HEK293 (cell line): ENCODE measurements around the gene CD101.

Source experiments
- CTCF ChIA-PET: fragments of 350-600 bp; formaldehyde crosslinking; extraction: SDS; loops from one replicate; lab custom pipeline; 2021; ENCODE audit warnings: antibody characterized with exemption; lab: Yijun Ruan, JAX
- POLR2A ChIA-PET: fragments of 300-600 bp; formaldehyde crosslinking; extraction: SDS; loops from one replicate; lab custom pipeline; 2020; ENCODE audit warnings: antibody characterized with exemption, inconsistent platforms; lab: Yijun Ruan, JAX
- H3K27ac ChIP-seq: fragments of 200-500 bp; sonication (Bioruptor generic); 2 replicates; pipeline ENCODE4 v1.5.1; 2014; ENCODE audit warnings: low read depth, low read length, control low read depth, inconsistent platforms; ENCODE audit errors: extremely low read depth
- H3K36me3 ChIP-seq, 2 experiments: fragments of 200-500 bp in 1 of 2; sonication (Bioruptor generic) in 1 of 2; 1 replicate in 1 of 2; 2 replicates in 1 of 2; pipeline ENCODE4 v1.5.1; 2014 to 2017; ENCODE audit warnings: inconsistent platforms in 2 of 2, low read length in 2 of 2; ENCODE audit not compliant: control insufficient read depth in 2 of 2, insufficient read depth in 1 of 2
- H3K4me1 ChIP-seq: fragments of 200-500 bp; sonication (Bioruptor generic); 2 replicates; pipeline ENCODE4 v1.5.1; 2014; ENCODE audit warnings: mild to moderate bottlenecking, low read length, inconsistent platforms; ENCODE audit not compliant: control insufficient read depth, insufficient read depth
- H3K4me3 ChIP-seq: 2 replicates; pipeline ENCODE4 v1.5.1; 2011; ENCODE audit warnings: low read depth, mild to moderate bottlenecking, control low read depth, low read length, moderate library complexity
- H3K9me3 ChIP-seq: fragments of 200-500 bp; sonication (Bioruptor generic); 2 replicates; pipeline ENCODE4 v1.5.1; 2014; ENCODE audit warnings: low read depth, low read length, inconsistent platforms; ENCODE audit not compliant: control insufficient read depth, insufficient read depth
- GLI4 ChIP-seq: fragments of 450-650 bp; formaldehyde crosslinking; IDR thresholded peaks from 2 replicates; pipeline ENCODE4 v1.5.1; 2016; ENCODE audit warnings: missing biosample characterization, missing genetic modification characterization
- GLIS2 ChIP-seq: fragments of 450-650 bp; formaldehyde crosslinking; IDR thresholded peaks from 2 replicates; pipeline ENCODE4 v1.5.1; 2016; ENCODE audit warnings: missing biosample characterization, missing genetic modification characterization
- MEIS1 ChIP-seq: sonication (generic); formaldehyde crosslinking; IDR thresholded peaks from 2 replicates; pipeline ENCODE4 v1.8.1; 2022; ENCODE audit warnings: missing genetic modification reagents, mild to moderate bottlenecking, borderline replicate concordance
- ZFP37 ChIP-seq: fragments of 450-650 bp; formaldehyde crosslinking; IDR thresholded peaks from 2 replicates; pipeline ENCODE4 v1.5.1; 2016; ENCODE audit warnings: missing biosample characterization, missing genetic modification characterization
- ZNF155 ChIP-seq: fragments of 450-650 bp; formaldehyde crosslinking; IDR thresholded peaks from 2 replicates; pipeline ENCODE4 v1.5.1; 2016; ENCODE audit warnings: missing biosample characterization, missing genetic modification characterization
- ZNF239 ChIP-seq: fragments of 450-650 bp; formaldehyde crosslinking; IDR thresholded peaks from 2 replicates; pipeline ENCODE4 v1.5.1; 2016; ENCODE audit warnings: missing biosample characterization, missing genetic modification characterization
- ZNF280C ChIP-seq: fragments of 450-650 bp; formaldehyde crosslinking; IDR thresholded peaks from 2 replicates; pipeline ENCODE4 v1.5.1; 2016; ENCODE audit warnings: missing biosample characterization, missing genetic modification characterization
- ZNF292 ChIP-seq: fragments of 450-650 bp; formaldehyde crosslinking; IDR thresholded peaks from 2 replicates; pipeline ENCODE4 v1.5.1; 2016; ENCODE audit warnings: low read depth, missing biosample characterization, missing genetic modification characterization, borderline replicate concordance
- ZNF335 ChIP-seq: fragments of 450-650 bp; formaldehyde crosslinking; conservative IDR thresholded peaks from 2 replicates; pipeline ENCODE4 v1.5.1; 2016; ENCODE audit warnings: missing biosample characterization, missing genetic modification characterization
- ZNF501 ChIP-seq: fragments of 450-650 bp; formaldehyde crosslinking; IDR thresholded peaks from 2 replicates; pipeline ENCODE4 v1.5.1; 2016; ENCODE audit warnings: missing biosample characterization, missing genetic modification characterization
- ZNF639 ChIP-seq: fragments of 450-650 bp; formaldehyde crosslinking; IDR thresholded peaks from 2 replicates; pipeline ENCODE4 v1.5.1; 2016; ENCODE audit warnings: missing biosample characterization, missing genetic modification characterization
- ZNF777 ChIP-seq: fragments of 450-650 bp; formaldehyde crosslinking; IDR thresholded peaks from 2 replicates; pipeline ENCODE4 v1.5.1; 2017; ENCODE audit warnings: missing biosample characterization, missing genetic modification characterization, borderline replicate concordance
- ZSCAN18 ChIP-seq: fragments of 450-650 bp; formaldehyde crosslinking; IDR thresholded peaks from 2 replicates; pipeline ENCODE4 v1.5.1; 2016; ENCODE audit warnings: missing biosample characterization, missing genetic modification characterization
- TF ChIP-seq, protein P1 (sequence below): fragments of 450-650 bp; formaldehyde crosslinking; IDR thresholded peaks from 2 replicates; pipeline ENCODE4 v1.5.1; 2016; ENCODE audit warnings: missing biosample characterization, missing genetic modification characterization
- TF ChIP-seq, protein P2 (sequence below): fragments of 450-650 bp; formaldehyde crosslinking; IDR thresholded peaks from 2 replicates; pipeline ENCODE4 v1.5.1; 2016; ENCODE audit warnings: missing biosample characterization, missing genetic modification characterization, borderline replicate concordance

The CD101 gene

DNA sequence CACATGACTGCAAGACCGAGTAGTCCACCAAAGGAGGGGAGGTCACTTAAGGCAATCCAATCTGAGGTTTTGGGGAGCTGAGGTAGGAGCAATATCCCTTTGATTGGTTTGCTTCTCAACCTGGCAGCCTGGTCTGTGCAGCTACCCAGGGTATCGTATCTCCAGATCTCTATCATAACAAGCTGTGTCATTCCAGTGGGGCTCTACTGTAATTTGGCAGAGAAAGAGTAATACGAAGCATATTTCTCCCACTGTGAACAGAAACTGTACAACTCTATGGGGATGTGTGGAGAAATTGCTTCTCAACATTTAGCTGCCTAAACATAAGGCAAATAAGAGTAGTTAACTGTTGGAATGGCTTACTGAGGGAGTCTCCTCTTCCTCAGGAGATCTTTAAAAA is 20.6 kb downstream of the CD101 start:
- no peaks in the 10 kb centered on the region for H3K36me3 ChIP-seq
- ChIA-PET POLR2A (no interaction called here), CTCF (no interaction called here)
- H3K9me3 ChIP-seq, result no peaks in the 10 kb centered on the region
- no peak overlapping the region for H3K27ac ChIP-seq
- H3K4me1 ChIP-seq, result no peaks in the 10 kb centered on the region
- TF ChIP-seq ZNF639 (tag by site-specific recombination) (no peak), MEIS1 (no peak), ZNF777 (tag by site-specific recombination) (no peak), ZNF239 (tag by site-specific recombination) (no peak), ZNF292 (no peak), ZFP37 (tag by site-specific recombination) (no peak), ZNF335 (no peak), ZNF155 (no peak), ZSCAN18 (tag by site-specific recombination) (no peak), ZNF501 (tag by site-specific recombination) (no peak), GLIS2 (tag by site-specific recombination) (no peak), GLI4 (no peak), ZNF280C (tag by site-specific recombination) (no peak)
- TF ChIP-seq, protein P1, sequence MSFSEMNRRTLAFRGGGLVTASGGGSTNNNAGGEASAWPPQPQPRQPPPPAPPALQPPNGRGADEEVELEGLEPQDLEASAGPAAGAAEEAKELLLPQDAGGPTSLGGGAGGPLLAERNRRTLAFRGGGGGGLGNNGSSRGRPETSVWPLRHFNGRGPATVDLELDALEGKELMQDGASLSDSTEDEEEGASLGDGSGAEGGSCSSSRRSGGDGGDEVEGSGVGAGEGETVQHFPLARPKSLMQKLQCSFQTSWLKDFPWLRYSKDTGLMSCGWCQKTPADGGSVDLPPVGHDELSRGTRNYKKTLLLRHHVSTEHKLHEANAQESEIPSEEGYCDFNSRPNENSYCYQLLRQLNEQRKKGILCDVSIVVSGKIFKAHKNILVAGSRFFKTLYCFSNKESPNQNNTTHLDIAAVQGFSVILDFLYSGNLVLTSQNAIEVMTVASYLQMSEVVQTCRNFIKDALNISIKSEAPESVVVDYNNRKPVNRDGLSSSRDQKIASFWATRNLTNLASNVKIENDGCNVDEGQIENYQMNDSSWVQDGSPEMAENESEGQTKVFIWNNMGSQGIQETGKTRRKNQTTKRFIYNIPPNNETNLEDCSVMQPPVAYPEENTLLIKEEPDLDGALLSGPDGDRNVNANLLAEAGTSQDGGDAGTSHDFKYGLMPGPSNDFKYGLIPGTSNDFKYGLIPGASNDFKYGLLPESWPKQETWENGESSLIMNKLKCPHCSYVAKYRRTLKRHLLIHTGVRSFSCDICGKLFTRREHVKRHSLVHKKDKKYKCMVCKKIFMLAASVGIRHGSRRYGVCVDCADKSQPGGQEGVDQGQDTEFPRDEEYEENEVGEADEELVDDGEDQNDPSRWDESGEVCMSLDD (tag by site-specific recombination), result no peak
- TF ChIP-seq, protein P2, sequence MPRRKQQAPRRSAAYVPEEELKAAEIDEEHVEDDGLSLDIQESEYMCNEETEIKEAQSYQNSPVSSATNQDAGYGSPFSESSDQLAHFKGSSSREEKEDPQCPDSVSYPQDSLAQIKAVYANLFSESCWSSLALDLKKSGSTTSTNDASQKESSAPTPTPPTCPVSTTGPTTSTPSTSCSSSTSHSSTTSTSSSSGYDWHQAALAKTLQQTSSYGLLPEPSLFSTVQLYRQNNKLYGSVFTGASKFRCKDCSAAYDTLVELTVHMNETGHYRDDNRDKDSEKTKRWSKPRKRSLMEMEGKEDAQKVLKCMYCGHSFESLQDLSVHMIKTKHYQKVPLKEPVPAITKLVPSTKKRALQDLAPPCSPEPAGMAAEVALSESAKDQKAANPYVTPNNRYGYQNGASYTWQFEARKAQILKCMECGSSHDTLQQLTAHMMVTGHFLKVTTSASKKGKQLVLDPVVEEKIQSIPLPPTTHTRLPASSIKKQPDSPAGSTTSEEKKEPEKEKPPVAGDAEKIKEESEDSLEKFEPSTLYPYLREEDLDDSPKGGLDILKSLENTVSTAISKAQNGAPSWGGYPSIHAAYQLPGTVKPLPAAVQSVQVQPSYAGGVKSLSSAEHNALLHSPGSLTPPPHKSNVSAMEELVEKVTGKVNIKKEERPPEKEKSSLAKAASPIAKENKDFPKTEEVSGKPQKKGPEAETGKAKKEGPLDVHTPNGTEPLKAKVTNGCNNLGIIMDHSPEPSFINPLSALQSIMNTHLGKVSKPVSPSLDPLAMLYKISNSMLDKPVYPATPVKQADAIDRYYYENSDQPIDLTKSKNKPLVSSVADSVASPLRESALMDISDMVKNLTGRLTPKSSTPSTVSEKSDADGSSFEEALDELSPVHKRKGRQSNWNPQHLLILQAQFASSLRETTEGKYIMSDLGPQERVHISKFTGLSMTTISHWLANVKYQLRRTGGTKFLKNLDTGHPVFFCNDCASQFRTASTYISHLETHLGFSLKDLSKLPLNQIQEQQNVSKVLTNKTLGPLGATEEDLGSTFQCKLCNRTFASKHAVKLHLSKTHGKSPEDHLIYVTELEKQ (tag by site-specific recombination), result no peak
- H3K4me3 ChIP-seq, result no peak overlapping the region
